Astrocyte (in vitro differentiated cells and primary cell): Measurements from ENCODE around the gene STAG2.

Experiments
- CTCF ChIP-seq: IDR thresholded peaks from 2 replicates; pipeline ENCODE4 v1.5.1; 2011; ENCODE audit warnings: low read depth, mild to moderate bottlenecking, inconsistent platforms, low read length, moderate library complexity; ENCODE audit not compliant: insufficient read depth
- EZH2 ChIP-seq: IDR thresholded peaks from 2 replicates; pipeline ENCODE4 v1.6.1; 2012; ENCODE audit warnings: mild to moderate bottlenecking, low read length, inconsistent platforms; ENCODE audit not compliant: insufficient read depth

- TF ChIP-seq CTCF (no peak), EZH2 (no peak)
Measured at GRCh38 chrX:123975180-123975579, 13.7 kb downstream of the STAG2 start.
